Measurements from ENCODE around the gene ALDH1A3. TPM values are rescaled to one million over a fixed set of nuclear protein-coding genes. Genes with fewer than 3 reads are reported as not detected.

The ALDH1A3 gene
- total RNA-seq, 1 donor from 2014 or later: not detected

DNA sequence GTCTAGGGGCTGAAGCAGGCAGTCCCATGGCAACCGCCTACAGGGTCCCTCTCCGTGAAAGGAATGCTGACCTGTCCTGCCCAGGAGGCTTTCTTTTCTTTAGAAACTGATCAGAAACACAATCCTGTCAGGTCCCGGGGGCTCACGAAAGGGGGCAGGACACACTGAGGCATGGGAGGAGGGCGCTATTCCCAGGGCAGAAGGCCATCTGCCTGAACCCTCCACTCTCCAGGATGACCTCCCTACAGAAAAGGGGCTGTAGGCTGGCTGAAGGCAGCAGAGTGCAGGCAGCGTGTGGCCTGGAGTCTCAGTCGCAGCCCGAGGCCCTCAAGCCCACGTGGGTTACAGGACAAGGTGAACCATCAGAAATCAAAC, 21.2 kb downstream of the ALDH1A3 start:
- TF ChIP-seq CTCF (IDR thresholded peaks at IDR 0.05): no peak
- Mint-ChIP-seq H3K4me1 (peaks cover 3% of the 10 kb centered on the region), H3K27ac (no peak overlapping the region), H3K27me3 (peaks cover 15% of the 10 kb centered on the region), H3K4me3 (no peak overlapping the region), H3K9me3 (no peaks in the 10 kb centered on the region), H3K36me3 (ENCODE audit: low read depth) (no peaks in the 10 kb centered on the region)
- intact Hi-C loops (cut with micrococcal nuclease): no loop called here
- CTCF ChIA-PET: no interaction called here
- DNase-seq (no peak), ATAC-seq (ENCODE audit: low read depth) (no peak)
- POLR2A ChIA-PET: no interaction called here

- Mint-ChIP-seq H3K4me3 (no peak overlapping the region), H3K4me1 (peaks cover 3% of the 10 kb centered on the region), H3K9me3 (no peaks in the 10 kb centered on the region), H3K27me3 (peaks cover 15% of the 10 kb centered on the region), H3K27ac (no peak overlapping the region), H3K36me3 (ENCODE audit: low read depth) (no peaks in the 10 kb centered on the region)
- CTCF ChIA-PET: no interaction called here
- DNase-seq (no peak), ATAC-seq (ENCODE audit: low read depth) (no peak)
- no peak for TF ChIP-seq CTCF (IDR thresholded peaks at IDR 0.05)
- POLR2A ChIA-PET: no interaction called here
- intact Hi-C loops (cut with micrococcal nuclease): no loop called here
Measured at GRCh38 chr15:100901296-100901695, 21.7 kb downstream of the ALDH1A3 start.

GRCh38 chr15:100901702-100902435, 22.2 kb downstream of the ALDH1A3 start:
- intact Hi-C loops (cut with micrococcal nuclease): no loop called here
- Mint-ChIP-seq H3K27me3 (peaks cover 15% of the 10 kb centered on the region), H3K36me3 (ENCODE audit: low read depth) (no peaks in the 10 kb centered on the region), H3K9me3 (no peaks in the 10 kb centered on the region), H3K27ac (no peak overlapping the region), H3K4me1 (peaks cover 3% of the 10 kb centered on the region), H3K4me3 (no peak overlapping the region)
- no peak for ATAC-seq (ENCODE audit: low read depth)
- TF ChIP-seq CTCF (IDR thresholded peaks at IDR 0.05): no peak
- DNase-seq: no peak
- CTCF ChIA-PET: interaction anchor here (0.7 kb wide), 1 partner anchor 106 kb away, joined by 3 read pairs; no protein-coding TSS in a partner anchor
- POLR2A ChIA-PET: no interaction called here

DNA sequence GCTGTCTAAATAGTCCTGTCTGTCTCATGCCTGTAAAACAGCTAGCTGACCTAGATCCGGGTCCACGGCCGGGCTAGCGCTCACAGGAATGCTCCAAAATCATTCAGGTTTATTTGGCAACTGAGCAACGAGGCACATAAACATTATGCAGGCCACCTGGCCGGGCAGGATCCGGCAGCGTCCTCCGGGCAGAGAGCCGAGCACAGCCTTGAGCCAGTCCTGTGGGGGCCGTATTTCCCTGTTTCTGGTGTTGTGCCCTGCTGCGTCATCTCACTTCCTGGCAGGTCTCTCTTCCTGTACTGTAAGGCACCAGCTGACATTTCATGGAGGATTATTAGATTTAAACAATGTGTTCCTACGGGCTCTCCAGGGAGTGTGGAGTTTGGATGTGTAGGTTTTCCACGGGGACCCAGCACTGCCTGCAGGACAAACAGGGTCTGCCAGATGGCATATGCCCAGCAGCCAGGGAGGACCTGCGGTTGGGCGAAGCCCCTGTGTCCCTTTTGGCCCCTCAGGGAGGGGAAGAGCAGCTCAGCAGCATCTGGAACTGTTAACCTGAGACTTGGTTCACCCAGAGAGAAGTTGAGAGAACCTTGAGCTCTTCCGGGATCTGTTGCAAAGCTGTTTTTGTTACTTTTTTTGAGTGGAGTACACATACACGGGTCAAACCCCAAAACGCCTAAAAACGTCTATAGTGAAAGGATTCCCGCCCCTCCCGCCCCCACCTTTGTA, 23.0 kb downstream of the ALDH1A3 start:
- DNase-seq: no peak
- H3K27me3 Mint-ChIP-seq: peaks cover 10% of the 10 kb centered on the region
- H3K36me3 Mint-ChIP-seq (ENCODE audit: low read depth): no peaks in the 10 kb centered on the region
- ChIA-PET POLR2A (no interaction called here), CTCF (interaction anchor here (0.7 kb wide), 1 partner anchor 105 kb away, joined by 3 read pairs; no protein-coding TSS in a partner anchor)
- H3K9me3 Mint-ChIP-seq: no peaks in the 10 kb centered on the region
- peaks cover 3% of the 10 kb centered on the region for H3K4me1 Mint-ChIP-seq
- TF ChIP-seq CTCF (IDR thresholded peaks at IDR 0.05): no peak
- H3K4me3 Mint-ChIP-seq: no peak overlapping the region
- intact Hi-C loops (cut with micrococcal nuclease): no loop called here
- no peak for ATAC-seq (ENCODE audit: low read depth)
- H3K27ac Mint-ChIP-seq: no peak overlapping the region

DNA sequence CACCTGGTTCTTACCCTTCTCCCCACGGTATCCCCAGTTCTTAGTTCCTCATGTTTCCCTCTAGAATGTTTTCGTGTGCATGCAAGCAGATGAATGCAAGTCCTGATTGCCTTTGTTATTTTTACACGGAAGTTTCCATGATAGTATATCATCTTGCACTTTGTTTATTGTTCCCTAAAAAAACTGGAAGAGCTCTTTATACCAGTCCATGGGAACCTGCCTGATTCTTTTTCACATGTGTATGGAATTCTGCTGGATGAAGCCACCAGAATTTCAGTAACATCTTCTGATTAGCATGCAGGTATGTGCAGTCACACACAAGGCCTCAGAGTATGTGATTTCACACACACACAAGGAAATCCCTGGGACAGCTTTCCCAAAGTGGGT, 23.5 kb downstream of the ALDH1A3 start:
- Mint-ChIP-seq H3K27me3 (peaks cover 7% of the 10 kb centered on the region), H3K4me3 (no peak overlapping the region), H3K27ac (no peak overlapping the region), H3K9me3 (no peaks in the 10 kb centered on the region), H3K36me3 (ENCODE audit: low read depth) (no peaks in the 10 kb centered on the region), H3K4me1 (peaks cover 3% of the 10 kb centered on the region)
- POLR2A ChIA-PET: no interaction called here
- ATAC-seq (ENCODE audit: low read depth): no peak
- no peak for TF ChIP-seq CTCF (IDR thresholded peaks at IDR 0.05)
- DNase-seq: no peak
- CTCF ChIA-PET: no interaction called here
- intact Hi-C loops (cut with micrococcal nuclease): no loop called here
